Naive thymus-derived CD8-positive, alpha-beta T cell (primary cell): Measurements from ENCODE around the gene PDYN. TPM values are rescaled to one million over a fixed set of nuclear protein-coding genes. Genes with fewer than 3 reads are reported as not detected.

Experiments used
- ATAC-seq, 2 donors: fragments of 150-1000 bp; cut with Tn5 transposase in 1 of 2; sonication (Bioruptor Pico), chemical (Tn5 transposase) in 1 of 2; 1 replicate in 1 of 2; 2 replicates in 1 of 2; pipeline ENCODE4 v1.10.0; 2021; ENCODE audit warnings: mild to moderate bottlenecking in 2 of 2, moderate library complexity in 2 of 2
- POLR2A ChIA-PET: fragments of 350-600 bp; sonication (Branson Sonifier 250); formaldehyde crosslinking; loops from one replicate; lab custom pipeline; 2021; ENCODE audit warnings: antibody characterized with exemption; lab: Charles Lee
- DNase-seq, 10 donors: peaks; one replicate each; pipeline versions ENCODE4 v3.0.0 to v3.0.0-alpha.2; 2020 to 2022
- H3K27ac Mint-ChIP-seq, 10 donors: one replicate each; pipeline ENCODE4 v1.8.0; 2020 to 2022; ENCODE audit warnings: mild to moderate bottlenecking in 10 of 10, mixed read lengths in 10 of 10, moderate library complexity in 4 of 10, inconsistent platforms in 1 of 10
- H3K27me3 Mint-ChIP-seq, 5 donors: one replicate each; pipeline ENCODE4 v1.8.0; 2021 to 2022; ENCODE audit warnings: mixed read lengths in 5 of 5
- H3K36me3 Mint-ChIP-seq, 3 donors: one replicate each; pipeline ENCODE4 v1.8.0; 2020 to 2022; ENCODE audit warnings: mixed read lengths in 3 of 3, mild to moderate bottlenecking in 2 of 3, inconsistent platforms in 1 of 3
- H3K4me1 Mint-ChIP-seq, 4 donors: one replicate each; pipeline ENCODE4 v1.8.0; 2021 to 2022; ENCODE audit warnings: mixed read lengths in 4 of 4
- H3K4me3 Mint-ChIP-seq, 10 donors: one replicate each; pipeline ENCODE4 v1.8.0; 2020 to 2022; ENCODE audit warnings: mild to moderate bottlenecking in 10 of 10, mixed read lengths in 10 of 10, moderate library complexity in 6 of 10, inconsistent platforms in 1 of 10
- H3K9me3 Mint-ChIP-seq, 9 donors: one replicate each; pipeline ENCODE4 v1.8.0; 2020 to 2022; ENCODE audit warnings: mixed read lengths in 9 of 9, mild to moderate bottlenecking in 3 of 9, inconsistent platforms in 1 of 9, moderate library complexity in 1 of 9
- polyA plus RNA-seq, 3 donors: library from polyadenylated mRNA; unstranded; fragments of 300-500 nt; fragmentation: Illumina TruSeq; gene quantifications; one replicate each; pipeline ENCODE4 v1.2.3, GENCODE V29; 2021
- total RNA-seq, 8 experiments: library from RNA in 2 of 8; stranded (reverse) in 2 of 8; gene quantifications; one replicate each; pipeline ENCODE4 v1.2.3 and lab custom pipeline; 2021 to 2026

Gene PDYN
- total and polyA plus RNA-seq, 5 experiments from 2014 or later: not detected

DNA sequence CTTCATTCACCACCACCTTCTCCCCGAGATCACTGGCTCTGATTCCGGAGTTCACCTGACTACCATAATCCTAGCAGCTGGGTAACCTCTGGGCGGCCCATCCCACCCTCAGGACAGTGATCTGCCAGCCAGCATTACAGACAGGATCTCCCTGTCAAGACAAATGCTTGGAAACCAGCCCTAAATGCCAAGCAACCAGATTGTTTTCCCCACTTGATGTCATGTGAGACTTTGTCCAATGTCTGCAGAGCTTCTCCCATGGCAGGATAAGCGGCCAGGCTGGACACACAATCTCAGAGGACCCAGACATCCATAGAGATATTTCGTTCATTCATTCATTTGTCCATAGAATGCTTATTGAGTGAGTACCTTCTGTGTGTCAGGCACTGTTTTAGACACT is 32.5 kb downstream of the PDYN start:
- no peak for ATAC-seq
- Mint-ChIP-seq H3K9me3 (no peaks in the 10 kb centered on the region), H3K27ac (no peak overlapping the region), H3K27me3 (peaks cover 11 to 43% (median 36%) of the 10 kb centered on the region in 5 donors), H3K4me3 (no peak overlapping the region), H3K4me1 (peaks cover 5 to 13% (median 9%) of the 10 kb centered on the region in 4 donors), H3K36me3 (no peaks in the 10 kb centered on the region)
- POLR2A ChIA-PET: no interaction called here
- DNase-seq: no peak

DNA sequence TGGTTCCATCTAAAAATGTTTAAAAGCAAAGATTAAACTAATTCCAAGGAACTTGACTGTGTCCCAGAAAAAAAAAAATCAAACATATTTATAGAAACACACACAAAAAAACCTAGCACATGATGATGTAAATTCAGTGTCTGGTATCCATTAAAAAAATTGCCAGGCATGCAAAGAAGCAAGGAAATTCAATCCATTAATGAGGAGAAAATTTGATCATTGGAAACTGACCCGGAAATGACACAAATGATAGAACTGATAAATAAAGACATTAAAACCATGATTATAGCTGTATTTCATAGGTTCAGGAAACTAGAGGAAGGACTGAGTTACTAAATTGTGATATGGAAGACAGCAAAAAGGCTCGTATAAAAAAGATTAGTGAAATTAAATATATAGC is 34.7 kb downstream of the PDYN start:
- peaks cover 15 to 42% (median 30%) of the 10 kb centered on the region in 5 donors for H3K27me3 Mint-ChIP-seq
- H3K4me1 Mint-ChIP-seq: peaks cover 0 to 9% (median 0%) of the 10 kb centered on the region in 4 donors
- no peak for ATAC-seq
- H3K4me3 Mint-ChIP-seq: no peak overlapping the region
- H3K27ac Mint-ChIP-seq: no peak overlapping the region
- no peaks in the 10 kb centered on the region for H3K9me3 Mint-ChIP-seq
- DNase-seq: no peak
- POLR2A ChIA-PET: no interaction called here
- no peaks in the 10 kb centered on the region for H3K36me3 Mint-ChIP-seq

DNA sequence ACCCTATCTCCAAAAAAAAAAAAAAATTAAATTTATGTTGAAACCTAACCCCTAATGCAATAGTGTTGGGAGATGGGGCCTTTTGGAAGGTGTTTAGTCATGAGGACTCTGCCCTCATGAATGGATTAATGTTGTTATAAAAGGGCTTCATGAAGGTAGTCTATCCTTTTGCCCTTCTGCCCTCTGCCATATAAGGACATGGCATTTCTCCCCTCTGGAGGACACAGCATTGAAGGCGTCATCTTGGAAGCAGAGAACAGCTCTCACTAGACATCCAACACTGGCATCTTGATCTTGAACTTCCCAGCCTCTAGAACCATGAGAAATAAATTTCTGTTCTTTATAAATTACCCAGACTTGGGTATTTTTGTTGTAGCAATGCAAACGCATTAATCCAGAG is 35.4 kb downstream of the PDYN start:
- no peaks in the 10 kb centered on the region for H3K36me3 Mint-ChIP-seq
- H3K4me3 Mint-ChIP-seq: no peak overlapping the region
- ATAC-seq (no peak), DNase-seq (no peak)
- H3K27ac Mint-ChIP-seq: no peak overlapping the region
- POLR2A ChIA-PET: no interaction called here
- peaks cover 15 to 37% (median 30%) of the 10 kb centered on the region in 5 donors for H3K27me3 Mint-ChIP-seq
- peaks cover 0 to 14% (median 0%) of the 10 kb centered on the region in 4 donors for H3K4me1 Mint-ChIP-seq
- no peaks in the 10 kb centered on the region for H3K9me3 Mint-ChIP-seq

DNA sequence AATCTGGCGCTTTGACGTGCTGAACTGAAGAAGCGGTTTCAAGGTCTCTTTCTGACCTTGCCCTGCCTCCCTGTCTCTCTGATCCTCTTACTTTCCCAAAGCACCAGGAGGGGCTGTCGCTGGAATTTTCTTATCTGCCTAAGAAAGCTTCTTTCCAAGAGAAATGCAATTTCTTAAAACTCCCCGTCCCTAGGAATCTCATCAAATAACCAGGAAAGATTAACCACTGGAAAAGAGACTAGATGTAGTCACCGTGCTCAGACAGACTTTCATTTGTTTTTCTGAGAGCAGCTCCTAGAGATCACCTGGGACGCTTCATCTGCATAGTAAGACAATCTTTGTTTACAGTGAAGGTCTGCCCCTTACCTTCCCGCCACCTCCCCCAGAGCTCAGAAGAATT is 38.6 kb downstream of the PDYN start:
- no peak for DNase-seq
- peaks cover 0 to 20% (median 0%) of the 10 kb centered on the region in 4 donors for H3K4me1 Mint-ChIP-seq
- no peak for ATAC-seq
- no peak overlapping the region for H3K27ac Mint-ChIP-seq
- POLR2A ChIA-PET: no interaction called here
- no peak overlapping the region for H3K4me3 Mint-ChIP-seq
- no peaks in the 10 kb centered on the region for H3K9me3 Mint-ChIP-seq
- peaks cover 11 to 24% (median 11%) of the 10 kb centered on the region in 5 donors for H3K27me3 Mint-ChIP-seq
- H3K36me3 Mint-ChIP-seq: no peaks in the 10 kb centered on the region

DNA sequence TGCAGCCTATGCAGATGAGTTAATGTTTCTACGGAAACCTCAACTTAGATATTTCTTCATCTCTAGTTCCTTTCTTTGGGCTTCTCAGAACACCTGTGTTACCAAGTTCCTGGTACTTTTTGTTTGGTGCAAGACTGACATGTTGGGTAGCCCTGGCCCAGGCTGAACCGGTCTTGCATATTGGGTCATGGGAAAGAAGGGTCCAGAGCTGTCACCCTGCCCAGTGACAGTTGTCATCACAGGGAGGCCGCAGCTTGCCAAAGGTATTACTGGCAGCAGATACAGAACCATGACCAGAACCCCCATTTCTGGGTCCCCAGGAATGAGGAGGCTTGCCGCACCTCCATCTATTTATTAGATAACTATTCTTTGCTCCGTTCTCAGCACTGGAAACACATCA is 40.2 kb downstream of the PDYN start:
- Mint-ChIP-seq H3K4me1 (peaks cover 0 to 21% (median under 1%) of the 10 kb centered on the region in 4 donors), H3K27me3 (peaks cover 3 to 30% (median 17%) of the 10 kb centered on the region in 5 donors), H3K36me3 (no peaks in the 10 kb centered on the region), H3K9me3 (no peaks in the 10 kb centered on the region), H3K4me3 (no peak overlapping the region), H3K27ac (no peak overlapping the region)
- ATAC-seq (no peak), DNase-seq (no peak)
- POLR2A ChIA-PET: interaction anchor here (0.9 kb wide), 1 partner anchor 103 kb away, joined by 5 read pairs; no protein-coding TSS in a partner anchor

DNA sequence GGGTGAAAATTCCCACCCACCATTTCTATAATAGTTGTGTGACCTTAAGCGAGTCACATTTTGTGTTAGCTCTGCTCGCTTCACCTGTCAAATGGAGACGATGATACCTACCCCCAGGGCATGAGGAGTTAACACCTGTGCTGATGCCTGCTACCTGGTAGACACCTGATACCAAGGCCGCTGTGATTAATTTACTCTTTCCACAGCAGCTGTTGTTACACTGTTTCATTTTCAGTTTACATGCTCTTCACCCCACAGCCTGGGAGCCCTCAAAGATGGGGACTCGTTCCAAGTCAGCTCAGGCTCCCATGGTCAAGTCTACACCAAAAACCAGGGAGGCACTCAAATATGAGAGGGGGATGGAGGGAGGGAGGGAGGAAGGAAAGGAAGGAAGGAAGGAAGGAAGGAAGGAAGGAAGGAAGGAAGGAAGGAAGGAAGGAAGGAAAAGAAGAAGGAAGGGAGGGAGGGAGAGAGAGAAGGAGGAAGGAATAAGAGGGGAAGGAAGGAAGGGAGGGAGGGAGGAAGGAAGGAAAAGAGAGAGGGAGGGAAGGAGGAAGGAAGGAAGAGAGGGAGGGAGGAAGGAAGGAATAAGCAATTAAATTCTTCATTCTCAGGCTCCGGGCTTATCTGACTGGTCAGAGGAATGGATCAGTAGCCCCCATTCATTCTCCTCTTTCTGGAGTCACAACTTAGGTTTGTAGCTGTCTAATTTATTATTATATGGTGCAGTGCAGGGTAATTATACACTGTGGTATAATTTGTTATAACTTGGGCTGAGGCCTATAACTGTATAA is 40.9 kb downstream of the PDYN start:
- POLR2A ChIA-PET: no interaction called here
- Mint-ChIP-seq H3K27ac (peak overlapping the region in 1 of 10 donors; percentile 41), H3K4me1 (peaks cover 0 to 21% (median under 1%) of the 10 kb centered on the region in 4 donors), H3K9me3 (no peaks in the 10 kb centered on the region), H3K36me3 (no peaks in the 10 kb centered on the region), H3K27me3 (peaks cover 5 to 32% (median 20%) of the 10 kb centered on the region in 5 donors), H3K4me3 (peak overlapping the region in 1 of 10 donors; percentile 28)
- ATAC-seq: no peak
- no peak for DNase-seq

DNA sequence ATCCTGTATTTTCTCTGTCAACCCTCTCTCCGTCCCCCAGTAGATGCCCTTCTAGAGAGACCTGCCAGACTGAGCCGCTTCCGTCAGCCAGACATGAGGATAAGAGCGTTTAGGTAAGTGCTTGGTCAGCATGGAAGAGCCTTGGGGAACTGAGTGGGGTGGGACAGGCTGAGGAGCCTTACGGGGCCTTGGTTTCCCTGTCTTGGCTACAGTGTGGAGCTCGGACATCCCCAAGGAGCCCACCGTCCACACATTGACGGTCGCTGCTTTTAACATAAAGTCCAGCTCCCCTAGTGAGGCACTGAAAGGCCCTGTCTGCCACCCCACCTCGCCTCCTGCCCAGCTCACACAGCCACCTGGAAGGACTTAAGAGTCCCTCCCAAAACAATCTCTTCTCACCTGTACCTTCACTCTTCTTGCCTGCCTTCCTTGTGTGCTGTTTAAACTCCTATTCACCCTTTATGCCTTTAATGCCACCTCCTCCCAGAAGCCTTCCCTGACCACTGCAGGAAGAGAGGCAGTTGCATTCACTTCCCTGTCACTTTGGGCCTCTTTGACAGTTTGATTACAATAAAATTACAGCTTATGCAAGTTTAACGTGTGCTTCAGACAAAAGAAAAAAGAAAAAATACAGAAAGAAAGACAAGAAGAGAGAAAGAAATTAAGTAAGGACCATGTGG is 42.3 kb downstream of the PDYN start:
- Mint-ChIP-seq H3K36me3 (no peaks in the 10 kb centered on the region), H3K27me3 (peaks cover 9 to 45% (median 25%) of the 10 kb centered on the region in 5 donors), H3K9me3 (no peaks in the 10 kb centered on the region), H3K4me1 (peaks cover 0 to 27% (median 4%) of the 10 kb centered on the region in 4 donors), H3K4me3 (no peak overlapping the region), H3K27ac (peak overlapping the region in 1 of 10 donors; percentile 19)
- ATAC-seq (no peak), DNase-seq (no peak)
- POLR2A ChIA-PET: no interaction called here

DNA sequence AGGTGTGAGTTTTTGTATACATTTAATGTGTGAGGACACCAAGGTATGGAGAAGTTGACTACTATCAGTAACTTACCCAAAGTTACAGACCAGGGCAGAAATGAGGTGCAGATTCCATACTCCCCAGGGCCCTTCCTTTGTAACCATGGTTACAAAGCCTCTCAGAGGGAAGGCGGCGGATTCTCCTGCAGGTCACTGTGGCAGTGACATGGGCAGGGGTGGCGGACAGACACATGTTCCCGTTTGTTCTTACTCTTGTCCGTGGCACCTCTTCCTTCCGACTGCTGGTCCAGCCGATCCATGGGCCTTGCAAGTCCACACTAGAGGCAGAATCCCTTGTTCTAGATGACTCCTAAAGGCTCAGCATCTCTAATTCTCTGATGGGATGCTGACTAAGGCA is 43.0 kb downstream of the PDYN start:
- no peak overlapping the region for H3K27ac Mint-ChIP-seq
- peaks cover 0 to 28% (median 4%) of the 10 kb centered on the region in 4 donors for H3K4me1 Mint-ChIP-seq
- DNase-seq: no peak
- peaks cover 11 to 47% (median 25%) of the 10 kb centered on the region in 5 donors for H3K27me3 Mint-ChIP-seq
- no peaks in the 10 kb centered on the region for H3K36me3 Mint-ChIP-seq
- H3K9me3 Mint-ChIP-seq: no peaks in the 10 kb centered on the region
- no peak overlapping the region for H3K4me3 Mint-ChIP-seq
- no peak for ATAC-seq
- POLR2A ChIA-PET: no interaction called here

DNA sequence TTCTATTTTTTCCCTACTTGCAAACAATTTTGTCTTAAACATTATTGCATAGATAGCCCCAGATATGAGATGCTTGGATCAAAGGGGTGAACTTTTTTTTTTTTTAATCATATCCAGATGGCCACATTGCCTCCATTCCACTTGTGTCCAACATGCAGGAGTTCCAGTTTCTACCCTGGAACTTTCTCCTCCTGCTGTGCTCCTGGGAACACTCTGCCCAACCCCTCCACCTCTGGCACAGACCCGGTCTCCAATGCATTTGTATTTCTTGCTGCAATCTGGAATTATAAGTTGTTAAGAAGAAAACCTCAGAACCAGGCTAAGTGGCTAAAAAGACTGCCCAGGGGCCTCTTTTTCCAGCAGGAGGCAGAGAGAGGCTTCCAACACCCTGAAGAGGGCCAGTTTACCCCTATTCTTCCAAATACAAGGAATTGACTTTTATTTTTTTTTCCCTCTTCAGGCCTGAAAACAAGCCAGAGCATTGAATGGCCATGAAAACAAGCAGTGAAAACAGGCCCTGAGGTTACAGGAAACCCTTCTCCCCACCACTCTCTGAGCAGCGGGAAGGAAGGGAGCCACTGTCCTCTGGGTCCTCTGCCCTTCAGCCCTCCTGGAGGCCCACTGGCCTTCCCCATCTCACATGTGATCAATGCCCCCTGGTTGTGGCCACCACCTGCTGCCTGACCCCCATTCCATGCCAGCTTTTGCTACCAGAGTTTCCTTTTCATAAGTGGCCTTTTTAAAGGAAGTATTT is 44.3 kb downstream of the PDYN start:
- H3K9me3 Mint-ChIP-seq: no peaks in the 10 kb centered on the region
- no peak overlapping the region for H3K27ac Mint-ChIP-seq
- peaks cover 15 to 49% (median 29%) of the 10 kb centered on the region in 5 donors for H3K27me3 Mint-ChIP-seq
- ATAC-seq (no peak), DNase-seq (no peak)
- H3K4me3 Mint-ChIP-seq: no peak overlapping the region
- peaks cover 0 to 24% (median 4%) of the 10 kb centered on the region in 4 donors for H3K4me1 Mint-ChIP-seq
- H3K36me3 Mint-ChIP-seq: peaks cover 0 to 2% (median 0%) of the 10 kb centered on the region in 3 donors
- POLR2A ChIA-PET: no interaction called here

DNA sequence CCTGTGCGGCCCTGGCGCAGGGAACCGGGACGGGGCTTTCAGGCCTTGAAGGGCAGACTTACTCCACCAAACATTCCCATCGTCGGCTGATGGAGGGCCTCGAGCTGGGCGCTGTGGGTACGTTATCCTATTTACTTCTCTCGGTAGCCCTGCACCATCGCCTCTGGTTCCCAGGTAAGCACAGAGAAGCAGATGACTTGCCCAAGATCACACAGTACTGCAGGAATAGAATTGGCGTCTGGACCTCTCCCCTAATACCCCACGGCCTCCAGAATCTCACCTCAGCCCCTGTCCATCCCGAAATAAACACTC is 46.4 kb downstream of the PDYN start:
- no peak for ATAC-seq
- POLR2A ChIA-PET: no interaction called here
- DNase-seq: no peak
- peaks cover 0 to 2% (median 0%) of the 10 kb centered on the region in 3 donors for H3K36me3 Mint-ChIP-seq
- H3K27me3 Mint-ChIP-seq: peaks cover 23 to 69% (median 44%) of the 10 kb centered on the region in 5 donors
- H3K9me3 Mint-ChIP-seq: no peaks in the 10 kb centered on the region
- H3K4me3 Mint-ChIP-seq: no peak overlapping the region
- peaks cover 0 to 13% (median 4%) of the 10 kb centered on the region in 4 donors for H3K4me1 Mint-ChIP-seq
- H3K27ac Mint-ChIP-seq: no peak overlapping the region

DNA sequence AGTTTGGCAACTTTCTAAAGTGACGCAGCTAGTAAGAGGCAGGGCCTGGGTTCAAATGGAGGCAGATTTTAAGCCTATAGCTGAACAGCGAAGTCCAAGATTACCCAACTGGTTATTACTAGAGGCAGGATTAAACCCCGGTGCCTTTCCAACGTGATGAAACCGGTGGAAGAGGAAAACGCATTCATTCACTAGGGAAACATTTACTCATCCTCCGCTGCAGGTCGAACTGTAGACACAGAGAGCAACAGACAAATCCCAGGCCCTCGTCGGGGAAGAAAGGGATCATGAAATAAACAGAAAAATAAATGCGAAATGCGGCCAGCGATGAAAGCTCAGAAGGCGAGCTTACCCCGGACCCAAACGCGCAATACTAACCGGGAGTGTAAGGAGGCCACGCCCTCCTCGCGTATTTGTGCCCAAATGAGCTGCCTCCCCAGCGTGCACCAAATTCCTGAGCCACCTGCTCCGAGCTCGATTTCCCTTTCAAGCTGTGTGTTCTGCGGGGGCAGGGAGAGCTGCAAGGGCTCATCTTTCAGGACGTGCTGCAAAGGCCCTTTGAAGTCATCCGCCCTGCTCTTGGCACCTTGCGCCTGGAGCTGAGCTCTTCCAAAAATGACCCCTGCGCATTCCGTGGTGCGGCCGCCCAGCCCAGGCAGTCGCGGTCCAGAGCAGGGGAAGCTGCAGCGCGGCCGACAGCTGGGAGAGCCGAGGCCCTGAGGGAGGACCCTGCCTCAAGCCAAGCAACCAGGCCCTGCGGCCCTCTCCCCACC is 46.9 kb downstream of the PDYN start:
- DNase-seq (no peak), ATAC-seq (no peak)
- Mint-ChIP-seq H3K27me3 (peaks cover 23 to 75% (median 44%) of the 10 kb centered on the region in 5 donors), H3K9me3 (no peaks in the 10 kb centered on the region), H3K4me1 (peaks cover 0 to 13% (median 4%) of the 10 kb centered on the region in 4 donors), H3K27ac (no peak overlapping the region), H3K36me3 (peaks cover 0 to 2% (median 0%) of the 10 kb centered on the region in 3 donors), H3K4me3 (peak overlapping the region in 1 of 10 donors; percentile 57)
- POLR2A ChIA-PET: no interaction called here

DNA sequence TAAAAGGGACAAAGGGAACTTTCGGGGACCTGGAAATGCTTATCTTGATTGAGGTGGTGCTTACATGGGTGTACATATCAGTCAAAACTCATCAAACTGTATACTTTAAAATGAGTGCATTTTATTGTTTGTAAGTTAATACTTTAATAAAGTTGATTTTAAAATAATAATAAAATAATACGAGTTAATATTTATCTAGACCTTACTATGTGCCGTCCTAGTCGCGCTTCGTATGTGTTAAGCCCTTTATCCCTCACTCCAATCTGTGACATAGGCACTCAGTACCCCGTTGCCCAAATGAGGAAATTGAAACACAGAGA is 47.5 kb downstream of the PDYN start:
- H3K9me3 Mint-ChIP-seq: no peaks in the 10 kb centered on the region
- H3K4me1 Mint-ChIP-seq: peaks cover 0 to 11% (median 4%) of the 10 kb centered on the region in 4 donors
- ATAC-seq (no peak), DNase-seq (no peak)
- peak overlapping the region in 1 of 10 donors; percentile 57 for H3K4me3 Mint-ChIP-seq
- peaks cover 0 to 2% (median 0%) of the 10 kb centered on the region in 3 donors for H3K36me3 Mint-ChIP-seq
- H3K27ac Mint-ChIP-seq: no peak overlapping the region
- peaks cover 23 to 80% (median 41%) of the 10 kb centered on the region in 5 donors for H3K27me3 Mint-ChIP-seq
- POLR2A ChIA-PET: no interaction called here
